Activated CD4-positive, alpha-beta T cell treated with anti-CD3 and anti-CD28 coated beads, Interleukin-2, amount 10 ng/mL, durations not matched to agents 7 days and 5 days (primary cell): ENCODE data around the gene INPP5E. TPM values are rescaled to one million over a fixed set of nuclear protein-coding genes. Genes with fewer than 3 reads are reported as not detected.

Experiments
- CTCF ChIA-PET: fragments of 350-600 bp; sonication (Branson Sonifier 250); formaldehyde crosslinking; loops from one replicate; lab custom pipeline; 2021; ENCODE audit warnings: antibody characterized with exemption; lab: Charles Lee
- POLR2A ChIA-PET: fragments of 350-600 bp; sonication (Branson Sonifier 250); formaldehyde crosslinking; loops from one replicate; lab custom pipeline; 2021; ENCODE audit warnings: antibody characterized with exemption; lab: Charles Lee
- DNase-seq: peaks from one replicate; pipeline ENCODE4 v3.0.0-alpha.2; 2020
- H3K27ac Mint-ChIP-seq: one replicate; pipeline ENCODE4 v1.8.0; 2021; ENCODE audit warnings: mild to moderate bottlenecking, moderate library complexity, mixed read lengths
- H3K27me3 Mint-ChIP-seq: one replicate; pipeline ENCODE4 v1.8.0; 2021; ENCODE audit warnings: mixed read lengths
- H3K36me3 Mint-ChIP-seq: one replicate; pipeline ENCODE4 v1.8.0; 2021; ENCODE audit warnings: low read depth, mixed read lengths
- H3K4me1 Mint-ChIP-seq: one replicate; pipeline ENCODE4 v1.8.0; 2021; ENCODE audit warnings: mixed read lengths
- H3K4me3 Mint-ChIP-seq: one replicate; pipeline ENCODE4 v1.8.0; 2021; ENCODE audit warnings: mild to moderate bottlenecking, moderate library complexity, mixed read lengths
- H3K9me3 Mint-ChIP-seq: one replicate; pipeline ENCODE4 v1.8.0; 2021; ENCODE audit warnings: mixed read lengths
- total RNA-seq, 2 experiments: library from RNA; stranded (reverse); gene quantifications; one replicate each; pipeline ENCODE4 v1.2.3, GENCODE V29; 2021

INPP5E gene
- total RNA-seq, 2 experiments from 2014 or later, result 16.5 to 18.5 TPM

DNA sequence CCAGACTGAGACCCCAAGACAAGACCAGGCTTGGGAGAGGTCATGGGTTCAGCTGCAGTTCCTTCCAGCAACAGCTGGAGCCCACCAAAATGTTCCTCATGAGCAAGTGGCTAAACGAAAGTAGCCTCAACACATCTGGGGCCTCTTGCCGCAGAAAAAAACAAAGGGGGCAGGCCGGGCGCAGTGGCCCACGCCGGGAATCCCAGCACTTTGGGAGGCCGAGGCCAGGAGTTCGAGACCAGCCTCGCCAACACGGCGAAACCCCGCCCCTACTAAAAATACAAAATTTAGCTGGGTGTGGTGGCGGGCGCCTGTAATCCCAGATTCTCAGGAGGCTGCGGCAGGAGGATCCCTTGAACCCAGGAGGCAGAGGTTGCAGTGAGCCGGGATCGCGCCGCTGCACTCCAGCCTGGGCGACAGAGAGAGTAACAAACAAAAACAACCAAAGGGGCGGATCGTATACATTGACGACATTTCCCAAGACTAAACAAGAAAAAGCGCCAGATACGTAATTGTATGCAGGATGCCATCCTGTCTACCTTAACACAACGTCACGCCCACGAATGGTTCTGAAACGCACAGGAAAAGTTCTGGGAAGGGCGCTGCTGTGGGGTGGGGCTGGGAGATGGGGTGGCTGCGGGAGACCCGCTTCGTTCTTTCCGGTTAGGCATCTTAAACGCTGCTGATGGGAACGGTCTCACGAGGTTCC is 1.7 kb downstream of the INPP5E start:
- Mint-ChIP-seq H3K27me3 (no peaks in the 10 kb centered on the region), H3K27ac (peak overlapping the region; percentile 85), H3K9me3 (no peaks in the 10 kb centered on the region), H3K4me1 (peaks cover 26% of the 10 kb centered on the region), H3K4me3 (peak overlapping the region; percentile 82), H3K36me3 (peaks cover 9% of the 10 kb centered on the region)
- ChIA-PET CTCF (interaction anchor here (0.7 kb wide), 1 partner anchor 15 kb away, joined by 3 read pairs; no protein-coding TSS in a partner anchor), POLR2A (no interaction called here)
- peak; percentile 12 for DNase-seq

DNA sequence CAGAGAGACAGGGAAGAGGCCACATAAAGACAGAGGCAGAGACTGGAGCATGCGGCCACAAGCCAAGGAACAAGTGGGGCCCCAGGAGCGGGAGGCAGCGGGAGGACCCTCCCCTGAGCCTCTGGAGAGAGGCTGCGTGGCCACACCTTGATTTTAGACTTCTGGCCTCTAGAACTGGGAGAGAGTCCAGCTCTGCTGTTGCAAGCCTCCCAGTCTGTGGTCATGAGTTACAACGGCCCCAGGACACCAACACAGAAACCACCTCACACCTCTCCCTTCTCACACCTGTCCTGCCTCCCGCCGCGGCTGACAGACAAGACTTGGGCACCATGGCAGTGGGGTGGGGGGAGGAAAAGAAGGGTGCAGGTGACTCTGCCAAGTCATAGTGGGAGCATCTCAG is 2.2 kb downstream of the INPP5E start:
- Mint-ChIP-seq H3K27me3 (no peaks in the 10 kb centered on the region), H3K4me1 (peaks cover 26% of the 10 kb centered on the region), H3K27ac (peak overlapping the region; percentile 13), H3K36me3 (peaks cover 3% of the 10 kb centered on the region), H3K9me3 (no peaks in the 10 kb centered on the region), H3K4me3 (peak overlapping the region; percentile 82)
- ChIA-PET POLR2A (no interaction called here), CTCF (interaction anchor here (1.4 kb wide), 1 partner anchor 13 kb away, joined by 4 read pairs; no protein-coding TSS in a partner anchor)
- DNase-seq, result no peak

- no peak for DNase-seq
- Mint-ChIP-seq H3K36me3 (no peaks in the 10 kb centered on the region), H3K27me3 (no peaks in the 10 kb centered on the region), H3K4me3 (no peak overlapping the region), H3K9me3 (no peaks in the 10 kb centered on the region), H3K27ac (no peak overlapping the region), H3K4me1 (peaks cover 26% of the 10 kb centered on the region)
- ChIA-PET CTCF (interaction anchor here (1.4 kb wide), 1 partner anchor 12 kb away, joined by 4 read pairs; no protein-coding TSS in a partner anchor), POLR2A (no interaction called here)
These were observed 3.5 kb downstream of the INPP5E start for GRCh38 chr9:136436055-136436634.

GRCh38 chr9:136434580-136435169 is 5.0 kb downstream of the INPP5E start:
- Mint-ChIP-seq H3K9me3 (no peaks in the 10 kb centered on the region), H3K4me1 (peaks cover 22% of the 10 kb centered on the region), H3K27me3 (no peaks in the 10 kb centered on the region), H3K4me3 (no peak overlapping the region), H3K27ac (no peak overlapping the region), H3K36me3 (no peaks in the 10 kb centered on the region)
- ChIA-PET POLR2A (no interaction called here), CTCF (interaction anchor here (1.0 kb wide), 1 partner anchor 9 kb away, joined by 3 read pairs; no protein-coding TSS in a partner anchor)
- DNase-seq, result no peak

GRCh38 chr9:136433849-136434579 is 5.6 kb downstream of the INPP5E start:
- Mint-ChIP-seq H3K36me3 (peaks cover 3% of the 10 kb centered on the region), H3K9me3 (no peaks in the 10 kb centered on the region), H3K27me3 (no peaks in the 10 kb centered on the region), H3K4me3 (no peak overlapping the region), H3K4me1 (peaks cover 22% of the 10 kb centered on the region), H3K27ac (no peak overlapping the region)
- ChIA-PET POLR2A (no interaction called here), CTCF (no interaction called here)
- no peak for DNase-seq

DNA sequence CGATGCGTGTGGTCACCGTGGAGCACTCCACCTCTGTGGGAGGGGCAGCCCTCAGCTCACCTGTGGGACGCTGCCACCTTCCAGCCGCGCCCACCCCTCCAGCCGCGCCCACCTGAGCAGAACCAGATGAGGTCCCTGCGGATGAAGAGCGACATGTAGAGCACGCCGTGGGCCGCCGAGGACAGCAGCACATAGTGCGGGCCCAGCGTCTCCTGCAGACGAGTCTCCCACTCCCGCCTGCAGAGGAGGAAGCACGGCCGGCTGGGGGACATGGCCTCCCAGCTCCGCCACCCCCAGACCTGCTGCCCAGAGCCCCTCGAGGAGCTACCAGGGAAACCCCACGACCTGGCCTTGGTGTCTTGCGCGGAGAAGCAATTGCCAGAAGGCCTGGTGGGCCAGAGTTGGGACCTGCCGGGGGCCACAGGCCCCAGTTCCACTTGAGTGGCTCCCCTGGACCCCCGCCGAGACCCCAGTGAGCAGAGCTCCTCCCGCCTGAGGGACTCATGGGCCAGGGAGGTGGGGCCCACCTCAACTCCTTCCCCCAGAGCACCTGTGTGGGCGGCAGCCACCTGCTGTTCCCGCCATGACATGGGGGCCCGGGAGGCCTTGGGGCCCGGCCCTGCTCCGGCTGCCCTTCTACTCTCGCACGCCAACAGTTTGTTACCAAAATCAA is 6.5 kb downstream of the INPP5E start:
- POLR2A ChIA-PET, result no interaction called here
- Mint-ChIP-seq H3K4me1 (peaks cover 19% of the 10 kb centered on the region), H3K27ac (no peak overlapping the region), H3K9me3 (no peaks in the 10 kb centered on the region), H3K36me3 (peaks cover 6% of the 10 kb centered on the region), H3K27me3 (no peaks in the 10 kb centered on the region), H3K4me3 (no peak overlapping the region)
- CTCF ChIA-PET, result no interaction called here
- DNase-seq, result no peak

DNA sequence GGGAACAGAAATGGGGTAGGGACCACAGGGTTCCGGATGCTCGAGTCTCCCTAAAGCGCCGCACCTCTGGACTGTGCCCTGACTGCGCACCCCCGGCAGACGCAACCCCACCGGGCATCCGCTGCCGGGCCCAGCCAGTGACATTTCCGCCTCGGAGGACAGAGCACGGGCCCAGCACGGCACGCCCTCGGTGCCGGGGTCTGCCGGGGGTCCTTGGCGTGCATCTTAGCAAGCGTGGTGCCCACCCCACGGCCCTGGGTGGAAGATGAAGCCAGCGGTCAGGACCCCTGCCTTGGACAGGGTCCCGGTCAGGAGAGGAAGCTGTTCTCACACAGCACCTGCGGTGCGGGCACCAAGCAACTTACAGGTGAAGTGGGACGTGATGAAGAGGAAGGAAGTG is 7.1 kb downstream of the INPP5E start:
- POLR2A ChIA-PET, result no interaction called here
- no peaks in the 10 kb centered on the region for H3K9me3 Mint-ChIP-seq

DNA sequence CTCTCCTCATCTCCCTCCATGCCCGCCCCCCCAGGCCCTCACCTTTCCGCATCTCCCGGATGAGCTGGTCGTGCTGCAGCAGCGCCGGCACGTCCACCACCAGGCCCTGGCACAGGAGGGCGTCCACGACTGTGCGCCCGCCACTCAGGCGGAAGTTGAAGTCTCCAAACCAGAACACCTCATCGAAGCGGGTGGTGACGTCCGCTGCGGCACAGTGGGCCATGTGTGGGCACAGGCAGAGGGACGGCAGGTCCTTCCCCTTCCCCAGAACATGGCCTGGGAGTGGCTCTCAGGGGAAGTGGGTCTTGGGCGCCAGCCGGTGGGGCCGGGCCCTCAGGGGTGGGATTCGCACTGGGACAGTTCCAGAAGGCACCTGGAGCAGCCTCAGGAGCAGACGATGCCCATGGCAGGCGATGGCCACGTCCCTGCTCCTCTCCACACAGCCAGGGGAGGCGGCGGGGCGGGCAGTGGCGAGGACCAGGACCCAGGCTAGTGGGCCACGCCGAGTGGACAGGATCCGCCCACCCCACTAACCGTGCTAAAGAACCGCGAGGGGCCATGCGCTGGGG is 7.8 kb downstream of the INPP5E start:
- Mint-ChIP-seq H3K4me3 (no peak overlapping the region), H3K27ac (no peak overlapping the region), H3K27me3 (no peaks in the 10 kb centered on the region), H3K36me3 (peaks cover 8% of the 10 kb centered on the region), H3K9me3 (no peaks in the 10 kb centered on the region), H3K4me1 (peaks cover 7% of the 10 kb centered on the region)
- CTCF ChIA-PET, result no interaction called here
- no peak for DNase-seq
- POLR2A ChIA-PET, result no interaction called here

More for the DNA sequence above, 7.1 kb downstream of the INPP5E start:
- Mint-ChIP-seq H3K4me1 (peaks cover 15% of the 10 kb centered on the region), H3K4me3 (no peak overlapping the region), H3K27me3 (no peaks in the 10 kb centered on the region), H3K36me3 (peaks cover 6% of the 10 kb centered on the region), H3K27ac (no peak overlapping the region)
- CTCF ChIA-PET, result no interaction called here
- no peak for DNase-seq

DNA sequence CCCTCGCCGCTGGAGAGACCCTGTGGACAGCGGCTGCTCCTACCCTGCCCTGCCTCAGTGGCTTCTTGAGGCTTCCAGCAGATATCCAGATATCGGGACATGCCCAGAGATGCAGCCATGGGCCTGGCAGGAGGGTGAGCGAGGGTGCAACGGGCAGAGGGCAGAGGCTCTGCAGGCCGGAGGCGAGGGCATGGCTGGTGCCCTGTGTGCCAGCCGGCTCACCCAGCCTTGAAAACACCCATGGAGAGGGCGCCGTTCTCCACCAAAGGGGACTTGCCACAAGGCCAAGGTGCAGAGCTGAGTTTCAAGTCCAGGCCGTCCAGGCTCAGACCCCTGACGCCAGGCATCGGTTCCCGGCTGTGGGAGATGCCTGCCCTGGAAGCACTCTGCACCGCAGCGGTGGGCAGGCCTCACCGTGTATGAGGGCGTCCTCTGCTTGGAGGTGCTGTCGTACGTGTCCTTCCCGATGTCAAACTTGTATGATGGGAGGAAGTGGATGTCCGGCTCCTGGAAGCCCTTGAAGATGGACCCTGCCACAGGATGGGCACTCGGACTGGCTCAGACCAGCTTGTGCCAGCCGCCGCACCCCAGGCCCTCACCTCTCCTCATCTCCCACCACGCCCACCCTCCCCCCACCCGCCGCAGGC is 8.9 kb downstream of the INPP5E start:
- Mint-ChIP-seq H3K9me3 (no peaks in the 10 kb centered on the region), H3K27ac (no peak overlapping the region), H3K36me3 (peaks cover 12% of the 10 kb centered on the region), H3K4me3 (no peak overlapping the region), H3K4me1 (no peaks in the 10 kb centered on the region), H3K27me3 (no peaks in the 10 kb centered on the region)
- POLR2A ChIA-PET, result no interaction called here
- no peak for DNase-seq
- CTCF ChIA-PET, result no interaction called here

- ChIA-PET POLR2A (no interaction called here), CTCF (interaction anchor here (0.6 kb wide), 2 partner anchors 21 to 29 kb away, joined by 3 to 4 read pairs; no protein-coding TSS in a partner anchor)
- no peaks in the 10 kb centered on the region for H3K4me1 Mint-ChIP-seq
- no peak overlapping the region for H3K4me3 Mint-ChIP-seq
- no peak for DNase-seq
- no peak overlapping the region for H3K27ac Mint-ChIP-seq
- H3K36me3 Mint-ChIP-seq, result peaks cover 14% of the 10 kb centered on the region
- no peaks in the 10 kb centered on the region for H3K9me3 Mint-ChIP-seq
- H3K27me3 Mint-ChIP-seq, result no peaks in the 10 kb centered on the region
These were observed 9.8 kb downstream of the INPP5E start for GRCh38 chr9:136429683-136430491.

DNA sequence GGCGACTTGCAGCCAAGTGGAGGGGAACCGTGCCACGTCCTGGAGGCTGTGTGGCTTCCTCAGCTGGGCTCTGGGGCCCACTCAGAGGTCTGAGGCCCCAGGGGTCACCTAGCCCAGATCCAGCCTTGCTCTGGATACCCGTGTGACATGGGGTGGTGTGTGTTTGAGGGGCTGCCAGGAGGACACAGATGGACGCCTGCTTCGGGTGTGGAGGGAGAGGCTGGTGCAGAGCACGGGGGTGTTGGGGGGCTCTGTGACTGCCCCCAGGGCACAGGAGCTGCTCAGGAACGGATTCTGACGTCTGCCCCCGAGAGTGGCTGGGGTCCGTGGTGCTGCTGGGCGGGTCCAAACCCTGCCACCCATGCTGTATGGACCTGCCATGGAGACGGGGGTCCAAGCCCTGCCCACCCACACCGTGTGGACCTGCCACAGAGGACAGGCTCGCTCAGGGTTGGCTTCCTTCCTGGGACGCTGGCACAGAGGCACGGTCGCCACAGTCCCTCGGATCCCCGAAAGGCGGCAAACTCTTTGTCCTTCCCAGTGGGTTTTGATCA is 10.5 kb downstream of the INPP5E start:
- H3K27ac Mint-ChIP-seq, result no peak overlapping the region
- H3K4me1 Mint-ChIP-seq, result no peaks in the 10 kb centered on the region
- H3K27me3 Mint-ChIP-seq, result no peaks in the 10 kb centered on the region
- no peak overlapping the region for H3K4me3 Mint-ChIP-seq
- peaks cover 14% of the 10 kb centered on the region for H3K36me3 Mint-ChIP-seq
- H3K9me3 Mint-ChIP-seq, result no peaks in the 10 kb centered on the region
- POLR2A ChIA-PET, result no interaction called here
- DNase-seq, result no peak
- CTCF ChIA-PET, result interaction anchor here (0.6 kb wide), 1 partner anchor 21 kb away, joined by 4 read pairs; no protein-coding TSS in a partner anchor
